ENCODE data around the gene EDN1. TPM values are rescaled to one million over a fixed set of nuclear protein-coding genes. Genes with fewer than 3 reads are reported as not detected.

The EDN1 gene
- total RNA-seq, 3 donors from 2014 or later (not counting 1 experiment from before 2014, with no cell fraction given): 0.63 to 1.5 (median 0.71) TPM

- Histone ChIP-seq H3K9me3 (ENCODE audit: control insufficient read depth, insufficient read depth, low read length) (no peaks in the 10 kb centered on the region), H3K4me1 (ENCODE audit: control insufficient read depth, insufficient read depth, low read length) (peaks cover 5% of the 10 kb centered on the region), H3K36me3 (ENCODE audit: control insufficient read depth, insufficient read depth, low read length) (no peaks in the 10 kb centered on the region), H3K27me3 (ENCODE audit: control insufficient read depth, insufficient read depth, low read length) (no peaks in the 10 kb centered on the region), H3K27ac (ENCODE audit: low read length) (no peak overlapping the region), H3K4me3 (ENCODE audit: low read length) (no peak overlapping the region)
- Mint-ChIP-seq H3K27ac (no peak overlapping the region), H3K27me3 (ENCODE audit: low read depth in 2 of 2) (peaks cover 6 to 36% of the 10 kb centered on the region in 2 donors), H3K4me3 (no peak overlapping the region), H3K4me1 (no peaks in the 10 kb centered on the region), H3K9me3 (no peaks in the 10 kb centered on the region), H3K36me3 (no peaks in the 10 kb centered on the region)
- intact Hi-C loops (cut with micrococcal nuclease): no loop called here
- ATAC-seq: no peak
- WGBS (ENCODE audit: insufficient coverage): 91% methylated on average over 11 of the region's 13 CpGs
- no peak for DNase-seq
- TF ChIP-seq, protein P1, sequence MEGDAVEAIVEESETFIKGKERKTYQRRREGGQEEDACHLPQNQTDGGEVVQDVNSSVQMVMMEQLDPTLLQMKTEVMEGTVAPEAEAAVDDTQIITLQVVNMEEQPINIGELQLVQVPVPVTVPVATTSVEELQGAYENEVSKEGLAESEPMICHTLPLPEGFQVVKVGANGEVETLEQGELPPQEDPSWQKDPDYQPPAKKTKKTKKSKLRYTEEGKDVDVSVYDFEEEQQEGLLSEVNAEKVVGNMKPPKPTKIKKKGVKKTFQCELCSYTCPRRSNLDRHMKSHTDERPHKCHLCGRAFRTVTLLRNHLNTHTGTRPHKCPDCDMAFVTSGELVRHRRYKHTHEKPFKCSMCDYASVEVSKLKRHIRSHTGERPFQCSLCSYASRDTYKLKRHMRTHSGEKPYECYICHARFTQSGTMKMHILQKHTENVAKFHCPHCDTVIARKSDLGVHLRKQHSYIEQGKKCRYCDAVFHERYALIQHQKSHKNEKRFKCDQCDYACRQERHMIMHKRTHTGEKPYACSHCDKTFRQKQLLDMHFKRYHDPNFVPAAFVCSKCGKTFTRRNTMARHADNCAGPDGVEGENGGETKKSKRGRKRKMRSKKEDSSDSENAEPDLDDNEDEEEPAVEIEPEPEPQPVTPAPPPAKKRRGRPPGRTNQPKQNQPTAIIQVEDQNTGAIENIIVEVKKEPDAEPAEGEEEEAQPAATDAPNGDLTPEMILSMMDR (IDR thresholded peaks at IDR 0.05): no peak
Observed at GRCh38 chr6:12262236-12263061, 27.7 kb upstream of the EDN1 start.

DNA sequence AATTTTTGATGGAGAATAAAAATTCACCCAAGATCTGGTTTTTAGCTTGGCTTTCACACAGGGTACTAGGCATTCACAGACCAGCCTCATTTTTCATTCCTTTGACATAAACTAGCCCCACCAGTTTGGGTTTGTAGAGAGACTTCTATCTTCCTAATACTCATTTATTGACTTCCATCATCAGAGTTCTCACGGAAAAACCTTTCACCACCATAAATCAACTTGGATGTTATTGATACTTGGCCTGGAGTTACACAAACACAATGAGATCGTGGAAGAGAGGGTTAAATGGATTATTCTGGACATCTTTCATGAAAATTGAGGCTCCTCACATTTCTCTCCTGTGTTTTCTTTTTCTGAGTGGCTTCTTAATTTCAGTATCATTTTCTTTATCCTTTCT is 26.8 kb upstream of the EDN1 start:
- H3K4me1 ChIP-seq (ENCODE audit: control insufficient read depth, insufficient read depth, low read length): peaks cover 5% of the 10 kb centered on the region
- ATAC-seq (no peak), DNase-seq (no peak)
- Mint-ChIP-seq H3K4me3 (no peak overlapping the region), H3K9me3 (no peaks in the 10 kb centered on the region), H3K27ac (no peak overlapping the region), H3K4me1 (no peaks in the 10 kb centered on the region), H3K36me3 (no peaks in the 10 kb centered on the region), H3K27me3 (ENCODE audit: low read depth in 2 of 2) (peaks cover 6 to 36% of the 10 kb centered on the region in 2 donors)
- TF ChIP-seq, protein P1 (IDR thresholded peaks at IDR 0.05): no peak
- intact Hi-C loops (cut with micrococcal nuclease): no loop called here
- H3K4me3 ChIP-seq (ENCODE audit: low read length): no peak overlapping the region
- no peaks in the 10 kb centered on the region for H3K27me3 ChIP-seq (ENCODE audit: control insufficient read depth, insufficient read depth, low read length)
- no peaks in the 10 kb centered on the region for H3K9me3 ChIP-seq (ENCODE audit: control insufficient read depth, insufficient read depth, low read length)
- H3K27ac ChIP-seq (ENCODE audit: low read length): no peak overlapping the region
- WGBS (ENCODE audit: insufficient coverage): no CpG with 5 or more reads among the region's 2 CpGs
- H3K36me3 ChIP-seq (ENCODE audit: control insufficient read depth, insufficient read depth, low read length): no peaks in the 10 kb centered on the region

- Mint-ChIP-seq H3K27ac (no peak overlapping the region), H3K36me3 (no peaks in the 10 kb centered on the region), H3K4me3 (no peak overlapping the region), H3K9me3 (no peaks in the 10 kb centered on the region), H3K4me1 (no peaks in the 10 kb centered on the region), H3K27me3 (ENCODE audit: low read depth in 2 of 2) (peaks cover 9 to 43% of the 10 kb centered on the region in 2 donors)
- TF ChIP-seq, protein P1 (IDR thresholded peaks at IDR 0.05): no peak
- ATAC-seq: no peak
- peaks cover 5% of the 10 kb centered on the region for H3K4me1 ChIP-seq (ENCODE audit: control insufficient read depth, insufficient read depth, low read length)
- H3K27ac ChIP-seq (ENCODE audit: low read length): no peak overlapping the region
- WGBS (ENCODE audit: insufficient coverage): 75% methylated on average over 1 of the region's 1 CpG
- intact Hi-C loops (cut with micrococcal nuclease): no loop called here
- H3K27me3 ChIP-seq (ENCODE audit: control insufficient read depth, insufficient read depth, low read length): no peaks in the 10 kb centered on the region
- no peaks in the 10 kb centered on the region for H3K9me3 ChIP-seq (ENCODE audit: control insufficient read depth, insufficient read depth, low read length)
- H3K36me3 ChIP-seq (ENCODE audit: control insufficient read depth, insufficient read depth, low read length): no peaks in the 10 kb centered on the region
- DNase-seq: no peak
- no peak overlapping the region for H3K4me3 ChIP-seq (ENCODE audit: low read length)
Observed at GRCh38 chr6:12264671-12265070, 25.5 kb upstream of the EDN1 start.

All from natural killer cell (primary cell).